ENCODE data around the gene CCT7.

CCT7 gene

GRCh38 chr2:73266061-73266901 is 32.2 kb downstream of the CCT7 start:
- no peak for DNase-seq (ENCODE audit: insufficient read length)
- no peak for TF ChIP-seq TAF1 (IDR thresholded peaks at IDR 0.05; ENCODE audit: borderline replicate concordance, low read depth, low read length)
- no peak for TF ChIP-seq POLR2AphosphoS5 (IDR thresholded peaks at IDR 0.05; ENCODE audit: low read depth, low read length)
- no peak for TF ChIP-seq POLR2A (IDR thresholded peaks at IDR 0.05; ENCODE audit: low read depth, low read length)
- no peak for FAIRE-seq

- TF ChIP-seq POLR2AphosphoS5 (IDR thresholded peaks at IDR 0.05; ENCODE audit: low read depth, low read length) (no peak), POLR2A (IDR thresholded peaks at IDR 0.05; ENCODE audit: low read depth, low read length) (no peak), TAF1 (IDR thresholded peaks at IDR 0.05; ENCODE audit: borderline replicate concordance, low read depth, low read length) (no peak)
- no peak for DNase-seq (ENCODE audit: insufficient read length)
- FAIRE-seq = no peak
Observed at GRCh38 chr2:73267008-73267407, 32.9 kb downstream of the CCT7 start.

GRCh38 chr2:73268366-73268829 is 34.3 kb downstream of the CCT7 start:
- TF ChIP-seq POLR2AphosphoS5 (IDR thresholded peaks at IDR 0.05; ENCODE audit: low read depth, low read length) = no peak
- TF ChIP-seq TAF1 (IDR thresholded peaks at IDR 0.05; ENCODE audit: borderline replicate concordance, low read depth, low read length) = no peak
- no peak for TF ChIP-seq POLR2A (IDR thresholded peaks at IDR 0.05; ENCODE audit: low read depth, low read length)
- FAIRE-seq (no peak), DNase-seq (ENCODE audit: insufficient read length) (no peak)

- DNase-seq (ENCODE audit: insufficient read length) = no peak
- FAIRE-seq = no peak
- no peak for TF ChIP-seq POLR2A (IDR thresholded peaks at IDR 0.05; ENCODE audit: low read depth, low read length)
- TF ChIP-seq TAF1 (IDR thresholded peaks at IDR 0.05; ENCODE audit: borderline replicate concordance, low read depth, low read length) = no peak
- no peak for TF ChIP-seq POLR2AphosphoS5 (IDR thresholded peaks at IDR 0.05; ENCODE audit: low read depth, low read length)
Observed at GRCh38 chr2:73268830-73269685, 35.0 kb downstream of the CCT7 start.

GRCh38 chr2:73269686-73270465 is 35.8 kb downstream of the CCT7 start:
- DNase-seq (ENCODE audit: insufficient read length) = no peak
- FAIRE-seq = no peak
- TF ChIP-seq TAF1 (IDR thresholded peaks at IDR 0.05; ENCODE audit: borderline replicate concordance, low read depth, low read length) (no peak), POLR2AphosphoS5 (IDR thresholded peaks at IDR 0.05; ENCODE audit: low read depth, low read length) (no peak), POLR2A (IDR thresholded peaks at IDR 0.05; ENCODE audit: low read depth, low read length) (no peak)

- no peak for DNase-seq (ENCODE audit: insufficient read length)
- no peak for FAIRE-seq
- no peak for TF ChIP-seq POLR2AphosphoS5 (IDR thresholded peaks at IDR 0.05; ENCODE audit: low read depth, low read length)
- TF ChIP-seq TAF1 (IDR thresholded peaks at IDR 0.05; ENCODE audit: borderline replicate concordance, low read depth, low read length) = no peak
- TF ChIP-seq POLR2A (IDR thresholded peaks at IDR 0.05; ENCODE audit: low read depth, low read length) = no peak
Observed at GRCh38 chr2:73272270-73272669, 38.2 kb downstream of the CCT7 start.

- no peak for FAIRE-seq
- TF ChIP-seq POLR2A (IDR thresholded peaks at IDR 0.05; ENCODE audit: low read depth, low read length) = no peak
- no peak for TF ChIP-seq POLR2AphosphoS5 (IDR thresholded peaks at IDR 0.05; ENCODE audit: low read depth, low read length)
- DNase-seq (ENCODE audit: insufficient read length) = no peak
Observed at GRCh38 chr2:73279852-73280251, 45.7 kb downstream of the CCT7 start.

GRCh38 chr2:73281244-73281643 is 47.1 kb downstream of the CCT7 start:
- no peak for DNase-seq (ENCODE audit: insufficient read length)
- TF ChIP-seq POLR2AphosphoS5 (IDR thresholded peaks at IDR 0.05; ENCODE audit: low read depth, low read length) (no peak), TAF1 (IDR thresholded peaks at IDR 0.05; ENCODE audit: borderline replicate concordance, low read depth, low read length) (no peak), POLR2A (IDR thresholded peaks at IDR 0.05; ENCODE audit: low read depth, low read length) (no peak)
- no peak for FAIRE-seq

- no peak for FAIRE-seq
- TF ChIP-seq POLR2A (IDR thresholded peaks at IDR 0.05; ENCODE audit: low read depth, low read length) (no peak), TAF1 (IDR thresholded peaks at IDR 0.05; ENCODE audit: borderline replicate concordance, low read depth, low read length) (no peak), POLR2AphosphoS5 (IDR thresholded peaks at IDR 0.05; ENCODE audit: low read depth, low read length) (no peak)
Observed at GRCh38 chr2:73282924-73283544, 48.9 kb downstream of the CCT7 start.

DNA sequence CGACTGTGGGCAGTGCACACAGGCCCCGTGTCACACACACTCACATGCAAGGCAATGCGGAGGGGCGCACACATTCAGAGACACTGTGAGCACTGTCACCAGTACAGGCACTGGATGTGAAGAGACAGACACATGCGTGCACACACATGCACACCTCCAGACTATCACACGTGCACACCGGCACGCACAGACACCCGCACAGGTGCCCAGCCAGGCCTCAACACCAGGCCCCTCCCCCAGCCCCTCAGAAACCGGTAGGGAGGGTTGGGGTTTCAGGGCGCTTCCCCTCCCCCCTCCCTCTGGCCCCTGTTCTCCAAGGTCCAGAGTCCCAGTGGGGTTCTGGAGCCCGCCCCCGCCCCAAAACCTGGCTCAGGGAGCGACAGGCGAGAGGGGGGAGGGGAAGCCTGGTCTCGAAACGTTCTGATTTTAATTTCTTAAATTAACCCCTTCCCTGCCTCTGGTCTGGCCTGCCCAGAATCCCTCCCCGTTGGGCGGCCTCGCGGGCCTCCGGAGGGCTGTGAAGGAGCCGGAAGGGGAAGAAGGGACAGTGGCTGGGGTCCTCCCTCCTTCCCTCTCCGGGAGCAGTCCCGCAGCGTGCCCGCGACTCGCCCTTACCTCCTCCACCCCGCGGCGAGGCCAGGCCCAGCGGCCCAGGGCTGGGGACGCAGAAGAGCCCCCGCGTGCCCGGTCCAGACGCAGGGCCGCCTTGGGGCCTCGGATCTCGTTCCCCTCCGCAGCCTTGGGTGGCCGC is 49.6 kb downstream of the CCT7 start:
- peak; percentile 84 for FAIRE-seq
- no peak for DNase-seq (ENCODE audit: insufficient read length)
- TF ChIP-seq POLR2A (IDR thresholded peaks at IDR 0.05; ENCODE audit: low read depth, low read length) (peak; percentile 35; the same call in 1 of the 2 replicates), POLR2AphosphoS5 (IDR thresholded peaks at IDR 0.05; ENCODE audit: low read depth, low read length) (no peak), TAF1 (IDR thresholded peaks at IDR 0.05; ENCODE audit: borderline replicate concordance, low read depth, low read length) (no peak)

More at GRCh38 chr2:73282924-73283544, 48.9 kb downstream of the CCT7 start:
- no peak for DNase-seq (ENCODE audit: insufficient read length)

Data from GM12892 (cell line).